NCI-H345 treated with DMSO at 0.1 percent for 48 hours (cell line): ENCODE results near the gene MEA1.

Experiments
- DNase-seq: peaks from one replicate; lab custom pipeline; 2025; ENCODE audit not compliant: unreplicated experiment; lab: John Stamatoyannopoulos, UW

Gene MEA1

GRCh38 chr6:43040542-43041257 is 27.0 kb upstream of the MEA1 start:
- no peak for DNase-seq

- DNase-seq = no peak
Measured at GRCh38 chr6:43038727-43039126, 25.0 kb upstream of the MEA1 start.

DNA sequence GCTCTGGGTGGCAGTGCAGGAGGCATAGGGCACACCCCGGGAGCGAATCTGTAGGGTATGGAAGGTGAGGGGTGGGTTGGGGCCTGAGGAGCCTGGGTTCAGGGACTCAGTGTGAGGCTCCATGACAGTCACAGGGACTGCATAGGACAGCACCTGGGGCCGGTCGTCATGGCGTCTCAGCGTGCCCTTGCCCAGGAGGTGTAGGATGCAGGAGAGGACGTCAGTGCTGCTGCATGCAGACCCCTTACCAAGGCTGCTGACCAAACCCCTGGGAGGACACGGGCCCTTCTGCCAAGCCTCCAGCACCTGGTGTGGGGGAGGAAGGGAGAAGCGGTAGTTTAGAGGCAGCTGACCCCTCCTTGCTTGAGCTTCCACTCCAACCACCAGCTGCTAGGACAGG is 24.0 kb upstream of the MEA1 start:
- DNase-seq = no peak

DNA sequence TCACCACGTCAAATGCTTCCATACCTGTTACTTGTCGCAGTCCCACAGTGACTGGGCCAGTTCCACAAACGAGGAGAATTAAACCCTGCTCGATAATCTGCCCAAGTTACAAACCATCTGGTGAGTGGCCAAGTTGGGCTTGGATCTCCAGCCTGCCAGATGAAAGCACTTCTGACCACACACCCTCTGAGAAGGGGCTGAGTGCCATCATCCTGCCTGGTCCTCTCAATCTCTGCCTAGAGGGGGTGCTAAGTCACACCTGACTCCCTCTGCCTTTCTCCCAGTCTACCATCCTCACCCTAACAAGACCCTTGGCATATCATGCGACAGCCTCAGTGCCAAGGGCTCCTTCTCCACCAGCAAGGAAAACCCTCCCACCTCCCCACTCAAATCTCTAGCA is 23.5 kb upstream of the MEA1 start:
- no peak for DNase-seq

GRCh38 chr6:43036712-43037111 is 23.0 kb upstream of the MEA1 start:
- DNase-seq = no peak

DNA sequence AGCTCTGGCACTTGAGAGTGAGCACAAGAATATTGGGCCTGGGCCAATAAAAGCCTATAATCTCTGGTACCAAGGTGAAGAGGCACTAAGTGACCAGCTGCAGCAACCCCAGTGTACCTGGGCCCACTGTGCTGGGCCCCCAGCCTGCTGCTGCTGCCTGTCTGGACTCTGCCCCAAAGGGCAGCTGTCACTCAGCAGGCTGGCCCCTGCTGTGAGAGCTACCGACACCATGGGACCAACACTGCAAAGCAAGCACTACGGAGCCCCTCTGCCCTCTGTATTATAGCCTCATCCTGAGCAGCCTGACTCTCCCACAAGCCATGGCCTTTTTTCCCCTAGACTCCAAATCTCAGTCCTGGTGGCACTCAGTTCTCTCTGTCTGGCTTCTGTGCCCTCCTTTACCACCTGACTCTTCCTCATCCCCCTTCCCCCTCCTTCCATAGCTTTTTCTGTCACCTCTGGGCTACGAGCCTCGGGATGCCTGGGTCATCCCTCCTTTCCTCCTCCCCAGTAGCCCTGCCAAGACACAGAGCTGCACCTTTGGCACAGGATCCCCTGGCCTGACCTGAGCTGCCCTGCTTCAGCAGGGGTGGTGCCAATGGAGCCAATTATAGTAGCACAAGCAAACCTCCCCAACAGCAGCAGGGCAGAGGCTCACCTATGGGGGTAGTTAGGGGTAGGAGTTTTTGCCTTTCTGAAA is 21.9 kb upstream of the MEA1 start:
- no peak for DNase-seq

DNA sequence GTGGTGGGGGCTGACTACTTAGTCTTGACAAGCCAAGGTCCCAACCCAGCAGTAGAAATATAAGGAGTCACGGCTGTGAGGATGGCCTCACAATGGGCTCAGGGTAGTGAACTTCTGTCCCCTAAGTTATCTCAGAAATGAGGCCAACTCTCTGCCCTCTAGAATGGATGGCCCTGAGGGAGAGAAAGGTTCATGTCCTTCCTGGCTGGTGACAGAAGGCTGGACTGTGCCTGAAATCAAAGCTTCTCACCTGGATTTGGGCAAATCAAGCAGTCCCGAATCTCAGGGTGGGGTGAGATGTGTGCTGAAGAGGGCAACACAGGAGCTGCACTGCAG is 20.4 kb upstream of the MEA1 start:
- no peak for DNase-seq

DNA sequence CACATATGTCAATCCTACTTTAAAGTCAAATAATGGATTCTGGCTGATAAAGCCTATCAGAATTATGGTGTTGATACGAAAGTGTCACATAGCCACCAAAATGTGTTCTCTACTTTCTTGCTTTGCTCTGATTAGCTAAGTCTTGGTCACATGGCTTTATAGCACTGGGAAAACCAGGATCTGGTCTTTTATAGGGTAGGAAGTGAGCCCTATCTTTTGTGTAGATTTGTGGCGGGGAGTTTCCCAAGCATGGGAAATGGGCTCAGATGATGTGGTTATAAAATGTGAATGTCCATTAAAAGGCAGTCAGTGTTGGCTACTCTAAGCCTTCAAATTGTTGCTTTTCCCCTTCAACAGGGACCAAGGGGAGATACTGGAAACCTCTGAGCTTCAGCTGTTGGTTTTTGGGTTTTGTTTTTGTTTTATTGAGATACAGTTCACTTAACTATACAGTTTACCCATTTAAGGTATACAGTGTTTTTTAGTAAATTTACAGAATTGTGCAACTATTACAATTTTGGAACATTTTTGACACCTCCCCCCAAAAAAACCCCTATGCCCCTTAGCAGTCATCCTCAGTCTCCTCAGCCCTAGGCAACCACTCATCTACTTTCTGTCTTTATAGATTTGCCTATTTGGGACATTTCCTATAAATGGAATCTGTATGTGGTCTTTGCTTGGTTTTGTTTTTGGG is 19.9 kb upstream of the MEA1 start:
- DNase-seq = no peak

DNA sequence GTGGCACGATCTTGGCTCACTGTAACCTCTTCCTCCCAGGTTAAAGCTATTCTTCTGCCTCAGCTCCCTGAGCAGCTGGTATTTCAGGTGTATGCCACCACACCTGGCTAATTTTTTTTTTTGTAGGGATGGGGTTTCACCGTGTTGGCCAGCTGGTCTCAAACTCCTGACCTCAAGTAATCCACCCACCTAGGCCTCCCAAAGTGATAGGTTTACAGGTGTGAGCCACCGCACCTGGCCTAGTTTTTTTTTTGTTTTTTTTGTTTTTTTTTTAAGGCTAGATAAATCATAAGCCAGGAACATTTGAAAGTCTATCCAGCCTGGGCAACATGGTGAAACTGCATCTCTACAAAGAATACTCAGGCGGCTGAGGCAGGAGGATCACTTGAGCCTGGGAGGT is 18.6 kb upstream of the MEA1 start:
- no peak for DNase-seq

GRCh38 chr6:43029120-43029519 is 15.4 kb upstream of the MEA1 start:
- no peak for DNase-seq

GRCh38 chr6:43026365-43026764 is 12.6 kb upstream of the MEA1 start:
- no peak for DNase-seq

DNA sequence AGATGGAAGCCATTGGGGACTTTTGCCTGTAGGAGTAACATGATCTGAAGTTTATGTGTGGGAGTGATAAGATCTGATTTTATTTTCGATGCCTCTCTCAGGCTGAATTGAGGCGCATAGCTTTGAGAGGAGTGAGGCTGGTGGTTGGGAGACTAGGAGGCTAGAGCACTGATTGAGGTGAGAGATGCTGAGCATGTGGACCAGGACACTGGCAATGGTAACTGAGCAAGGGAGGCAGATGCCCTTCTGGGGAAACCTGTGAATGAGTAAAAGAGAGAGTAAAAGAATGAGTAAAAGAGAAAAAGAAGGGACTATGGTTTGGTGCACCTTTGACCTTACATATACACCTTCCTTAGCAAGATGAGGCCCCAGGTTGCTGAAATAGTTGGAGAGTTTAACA is 10.7 kb upstream of the MEA1 start:
- DNase-seq = no peak

GRCh38 chr6:43021270-43022047 is 7.7 kb upstream of the MEA1 start, which contains the start of gene RRP36:
Gene RRP36 (plus strand): TSS chr6:43021623. CDS start chr6:43021655, 32 bp downstream.
- DNase-seq = peak; percentile 57

DNA sequence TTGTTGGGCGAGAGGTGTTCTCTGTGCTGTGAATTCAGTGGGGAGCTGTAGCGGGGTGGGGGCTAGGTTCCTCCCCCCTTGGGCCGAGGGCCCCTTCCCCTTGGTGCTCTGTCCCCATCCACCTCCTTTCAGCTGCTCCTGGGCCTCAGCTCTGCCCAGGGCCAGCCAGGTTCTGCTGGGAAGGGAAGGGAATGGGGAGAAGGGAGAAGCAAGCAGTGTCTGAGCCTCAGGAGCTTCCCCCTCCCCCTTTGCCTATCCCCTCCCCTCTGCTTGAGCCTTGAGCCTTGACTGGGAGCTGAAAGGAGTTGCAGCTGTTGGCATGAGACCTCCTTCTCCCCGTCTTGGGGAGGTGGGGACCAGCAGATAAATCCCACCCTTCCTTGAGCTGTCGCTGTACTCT is 7.1 kb upstream of the MEA1 start:
- DNase-seq = no peak

- DNase-seq = no peak
Measured at GRCh38 chr6:43020052-43020705, 6.4 kb upstream of the MEA1 start.

DNA sequence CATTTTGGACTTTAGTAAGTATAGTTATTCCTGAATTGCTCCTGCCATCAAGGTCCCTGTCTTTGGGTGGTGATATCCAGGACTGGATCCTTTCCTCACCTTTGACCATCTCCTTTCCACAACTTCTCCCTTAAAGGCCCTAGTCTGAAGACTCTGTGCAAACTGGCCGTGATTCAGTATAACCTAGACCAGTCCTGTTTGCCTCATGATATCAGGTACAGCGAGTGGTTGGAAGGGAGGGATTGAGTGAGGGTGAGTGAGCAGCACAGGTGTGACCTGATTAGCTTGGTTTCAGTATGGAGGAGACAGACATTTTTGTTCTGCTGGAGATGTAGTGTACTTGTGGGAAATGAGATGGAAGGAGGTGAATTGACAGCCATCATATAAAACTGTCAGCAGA is 5.4 kb upstream of the MEA1 start:
- no peak for DNase-seq

- DNase-seq = no peak
Measured at GRCh38 chr6:43016943-43017334, 3.2 kb upstream of the MEA1 start.

- DNase-seq = no peak
Measured at GRCh38 chr6:43016176-43016942, 2.6 kb upstream of the MEA1 start.

- no peak for DNase-seq
Measured at GRCh38 chr6:43014434-43014909, 726 bp upstream of the MEA1 start.
